NCI-H524 treated with DMSO at 0.1 percent for 48 hours (cell line): ENCODE results near the gene BID.

Source experiments
- DNase-seq: peaks from one replicate; lab custom pipeline; 2025; lab: John Stamatoyannopoulos, UW

BID gene

DNA sequence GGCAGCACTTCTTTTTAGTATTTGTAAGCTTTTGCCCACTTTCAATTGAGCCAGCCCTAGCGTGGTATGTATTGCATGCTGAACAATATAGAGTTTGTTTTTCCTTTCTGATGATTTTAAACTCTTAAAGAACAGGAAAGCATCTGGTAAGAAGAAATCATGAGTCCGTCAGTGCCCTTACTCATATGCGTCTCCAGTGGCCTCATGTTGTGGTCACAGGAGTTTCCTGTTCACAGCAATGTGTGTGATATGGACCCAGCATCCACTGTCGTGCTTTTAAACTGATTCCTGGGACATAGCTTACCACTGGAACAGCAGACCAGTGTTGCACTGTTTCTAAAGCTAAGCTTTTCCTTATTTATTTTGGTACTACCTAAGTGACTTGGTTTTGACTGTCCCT, 40.1 kb downstream of the BID start:
- no peak for DNase-seq

- no peak for DNase-seq
Observed at GRCh38 chr22:17733466-17733865, 40.8 kb downstream of the BID start.

DNA sequence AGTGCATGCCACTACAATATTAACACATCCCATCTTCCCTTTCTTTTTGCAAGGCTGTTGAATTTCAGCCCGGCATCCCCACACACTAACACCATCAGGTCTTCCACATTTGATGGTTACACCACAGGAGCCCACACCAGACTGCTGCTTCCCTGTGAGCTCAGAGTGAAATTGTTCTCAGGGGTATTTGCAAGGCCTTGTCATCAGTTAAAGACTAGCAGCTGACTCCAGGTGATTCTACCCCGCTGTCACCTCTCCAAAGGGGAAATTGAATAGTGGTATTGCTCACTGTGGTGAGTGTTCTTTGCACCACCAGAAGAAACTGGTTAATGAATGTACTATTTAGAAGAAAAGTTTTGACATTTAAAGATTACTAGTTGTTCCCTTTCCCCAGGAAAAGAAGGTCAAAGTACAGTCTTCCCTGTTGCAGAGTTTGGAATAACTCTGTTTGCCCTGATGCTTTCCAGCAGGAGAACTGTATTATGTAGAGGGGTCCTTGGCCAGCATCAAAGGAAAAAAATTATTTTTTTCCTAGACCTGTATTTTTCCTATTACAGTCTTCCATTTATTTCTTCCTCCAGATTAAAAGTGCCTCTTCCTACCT, 41.9 kb downstream of the BID start:
- DNase-seq: no peak

GRCh38 chr22:17729561-17729960, 44.7 kb downstream of the BID start:
- DNase-seq: no peak

GRCh38 chr22:17728786-17729185, 45.5 kb downstream of the BID start:
- no peak for DNase-seq

DNA sequence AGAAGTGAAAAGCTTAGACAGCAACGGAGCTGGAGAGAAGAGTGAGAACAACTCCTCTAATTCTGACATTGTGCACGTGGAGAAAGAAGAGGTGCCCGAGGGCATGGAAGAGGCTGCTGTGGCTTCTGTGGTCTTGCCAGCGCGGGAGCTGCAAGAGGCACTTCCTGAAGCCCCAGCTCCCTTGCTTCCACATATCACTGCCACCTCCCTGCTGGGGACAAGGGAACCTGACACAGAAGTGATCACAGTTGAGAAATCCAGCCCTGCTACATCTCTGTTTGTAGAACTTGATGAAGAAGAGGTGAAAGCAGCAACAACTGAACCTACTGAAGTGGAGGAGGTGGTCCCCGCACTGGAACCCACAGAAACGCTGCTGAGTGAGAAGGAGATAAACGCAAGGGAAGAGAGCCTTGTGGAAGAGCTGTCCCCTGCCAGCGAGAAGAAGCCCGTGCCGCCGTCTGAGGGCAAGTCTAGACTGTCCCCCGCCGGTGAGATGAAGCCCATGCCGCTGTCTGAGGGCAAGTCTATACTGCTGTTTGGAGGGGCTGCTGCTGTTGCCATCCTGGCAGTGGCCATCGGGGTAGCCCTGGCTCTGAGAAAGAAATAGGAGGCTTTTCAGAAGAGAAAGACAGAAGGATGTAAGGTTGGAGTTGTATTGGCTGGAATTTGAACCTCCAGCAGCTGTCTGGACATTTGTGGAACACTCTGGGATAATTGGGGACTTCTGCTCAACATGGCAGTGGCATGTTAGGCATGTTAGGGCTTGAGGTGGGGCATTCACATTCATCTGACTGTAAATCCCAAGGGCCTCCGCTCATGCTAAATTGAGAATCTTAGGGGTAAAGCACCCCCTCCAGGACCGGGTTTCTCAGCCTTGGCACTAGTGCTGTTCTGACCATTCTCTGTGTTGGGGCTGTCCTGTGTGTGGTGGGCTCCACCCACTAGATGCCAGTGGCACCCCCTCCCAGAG, 47.1 kb downstream of the BID start:
- no peak for DNase-seq

- DNase-seq: no peak
Observed at GRCh38 chr22:17726006-17726927, 48.0 kb downstream of the BID start.

DNA sequence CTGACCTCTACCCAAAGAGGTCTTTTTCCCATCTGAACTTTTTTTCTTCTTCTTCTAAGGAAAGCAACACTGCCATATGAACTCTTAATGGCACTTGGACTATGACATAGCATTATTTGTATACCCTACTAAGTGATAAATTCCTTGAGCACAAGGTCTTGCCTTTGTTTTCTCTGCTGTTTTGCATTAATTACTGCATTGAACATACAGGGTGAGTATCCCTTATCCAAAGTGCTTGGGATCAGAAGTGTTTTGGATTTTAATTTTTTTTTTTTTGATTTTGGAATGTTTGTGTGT, 48.8 kb downstream of the BID start:
- no peak for DNase-seq

- DNase-seq: no peak
Observed at GRCh38 chr22:17724678-17725499, 49.4 kb downstream of the BID start.

DNA sequence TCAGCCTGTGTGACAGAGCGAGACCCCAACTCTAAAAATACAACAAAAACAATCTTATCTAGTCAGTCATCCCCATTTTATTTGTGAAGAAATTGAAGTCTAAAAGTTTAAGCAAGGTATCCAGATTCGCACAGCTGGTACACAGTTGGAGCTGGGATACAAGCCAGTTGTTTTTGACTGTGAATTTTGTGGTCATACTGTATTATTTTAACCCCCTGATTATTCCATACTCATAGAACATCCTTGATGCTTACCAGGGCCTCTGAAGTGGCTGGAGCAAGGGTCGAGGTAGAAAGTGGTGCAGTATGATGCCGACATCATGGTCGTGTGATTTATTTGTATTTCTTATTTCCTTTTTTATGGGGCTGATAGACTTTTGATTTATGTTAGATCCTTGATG, 50.0 kb downstream of the BID start:
- no peak for DNase-seq

- DNase-seq: no peak
Observed at GRCh38 chr22:17719911-17720310, 54.4 kb downstream of the BID start.

- DNase-seq: no peak
Observed at GRCh38 chr22:17717708-17718107, 56.6 kb downstream of the BID start.

DNA sequence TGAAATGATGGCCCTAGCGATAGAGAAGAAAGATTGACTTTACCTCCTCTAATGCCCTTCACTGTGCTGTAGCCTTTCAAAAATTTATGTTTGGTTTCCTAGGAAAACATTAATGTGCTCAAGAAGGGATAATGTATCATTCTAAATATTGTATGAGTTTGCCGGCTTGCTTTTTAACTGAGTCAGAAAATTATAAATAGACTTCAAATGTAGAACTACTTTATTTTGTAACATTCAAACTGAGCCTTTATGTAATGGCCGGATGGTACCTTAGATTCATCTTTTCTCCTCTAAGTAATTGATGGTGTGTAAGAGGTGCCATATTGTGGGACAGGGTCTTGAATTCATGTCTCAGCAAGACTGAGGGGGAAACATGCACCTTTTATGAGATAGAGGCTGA, 57.7 kb downstream of the BID start:
- no peak for DNase-seq

- peak; percentile 9 for DNase-seq
Observed at GRCh38 chr22:17712441-17712840, 61.8 kb downstream of the BID start.

DNA sequence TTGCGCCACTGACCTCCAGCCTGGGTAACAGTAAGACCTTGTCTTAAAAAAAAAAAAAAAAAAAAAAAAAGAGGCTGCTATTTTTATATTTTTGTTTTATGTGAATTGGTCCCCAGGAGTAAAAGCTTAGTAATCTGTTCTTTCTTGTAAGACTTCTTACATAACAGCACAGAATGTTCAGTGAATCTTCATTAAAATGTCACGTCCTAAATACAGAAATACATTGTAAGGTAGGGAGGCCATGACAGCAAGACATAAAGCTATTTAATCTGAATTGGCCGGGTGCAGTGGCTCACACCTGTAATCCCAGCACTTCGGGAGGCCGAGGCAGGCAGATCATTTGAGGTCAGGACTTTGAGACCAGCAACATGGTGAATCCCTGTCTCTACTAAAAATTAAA, 64.2 kb downstream of the BID start:
- no peak for DNase-seq

DNA sequence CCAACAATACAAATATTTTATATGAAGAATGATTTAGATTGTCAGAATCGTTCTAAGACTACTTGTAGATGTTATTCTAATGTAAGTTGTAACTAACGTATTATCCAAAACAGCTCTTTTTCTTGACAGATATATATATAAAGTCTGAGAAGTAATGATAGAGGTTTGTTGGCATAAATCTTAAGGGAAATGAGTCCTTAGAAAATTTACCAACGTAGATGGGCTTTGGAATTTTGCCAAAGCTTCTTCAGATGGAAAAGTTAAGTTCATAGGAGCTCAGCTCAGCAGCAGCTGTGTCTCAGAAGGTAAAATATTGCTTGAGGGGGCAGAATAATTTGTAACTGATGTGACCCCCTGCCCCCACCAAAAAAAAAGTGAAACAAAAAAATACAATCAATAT, 66.7 kb downstream of the BID start:
- DNase-seq: no peak

- no peak for DNase-seq
Observed at GRCh38 chr22:17706947-17707346, 67.3 kb downstream of the BID start.

GRCh38 chr22:17705951-17706900, 68.0 kb downstream of the BID start:
- no peak for DNase-seq

DNA sequence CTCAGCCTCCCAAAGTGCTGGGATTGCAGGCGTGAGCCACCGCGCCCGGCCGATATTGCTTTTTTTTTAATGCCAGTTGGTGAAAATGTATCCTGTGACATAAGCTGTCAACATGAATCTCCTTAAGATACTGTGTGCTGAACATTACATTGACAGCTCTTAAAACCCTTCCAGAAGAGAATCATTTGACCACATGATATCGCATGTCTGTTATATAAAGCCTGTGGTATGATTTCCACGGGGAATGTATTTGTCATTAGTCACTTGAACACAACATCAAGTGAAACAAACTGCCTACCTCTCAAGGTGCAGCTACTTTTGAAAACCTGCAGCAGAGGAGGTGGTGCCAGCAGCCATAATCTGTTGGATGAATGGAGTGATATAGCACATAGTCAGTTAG, 68.7 kb downstream of the BID start:
- no peak for DNase-seq

GRCh38 chr22:17703811-17704210, 70.5 kb downstream of the BID start:
- no peak for DNase-seq

DNA sequence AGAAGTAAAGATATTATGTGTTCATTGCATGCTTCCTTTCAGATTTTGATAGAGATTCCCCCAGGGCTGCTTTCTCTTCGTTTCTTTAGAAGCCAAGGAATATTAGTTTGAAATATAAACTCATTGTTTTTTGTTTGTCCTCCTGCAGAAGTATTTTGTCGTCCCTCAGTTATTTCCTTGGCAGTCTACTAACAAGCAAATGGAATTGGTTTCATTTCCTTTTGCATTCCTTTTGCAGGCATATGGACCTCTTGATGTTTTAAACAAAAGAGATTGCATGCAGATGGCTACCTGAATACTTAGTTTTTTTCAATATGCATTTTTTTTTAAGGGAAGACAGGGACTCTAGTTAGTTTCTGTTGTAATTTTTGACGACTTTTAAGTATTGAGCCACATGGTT, 73.5 kb downstream of the BID start:
- DNase-seq: no peak
